Left lobe of liver (tissue), 2 donors: Measurements from ENCODE around the gene KCNQ1. TPM values are rescaled to one million over a fixed set of nuclear protein-coding genes. Genes with fewer than 3 reads are reported as not detected.

Experiments used
- ATAC-seq: fragments of 200-7000 bp; cut with Tn5 transposase; one replicate; pipeline ENCODE4 v1.9.1; 2020; ENCODE audit warnings: mild to moderate bottlenecking, moderate library complexity
- DNase-seq: peaks from one replicate; pipeline ENCODE4 v3.0.0-alpha.2; 2020; ENCODE audit warnings: low spot score
- total RNA-seq: library from RNA; stranded (reverse); gene quantifications from one replicate; pipeline ENCODE4 v1.2.1, GENCODE V29; 2021
- donor health status: DM: no; HTN: no; CAD: no; lungs with moderate emphysema.
- donor health status: DM: no; HTN: yes; CAD: no.

KCNQ1 gene
- total RNA-seq, 1 donor from 2014 or later = 2.1 TPM

GRCh38 chr11:2577031-2577990 is 132.5 kb downstream of the KCNQ1 start:
- ATAC-seq = no peak

GRCh38 chr11:2577991-2578928 is 133.5 kb downstream of the KCNQ1 start:
- no peak for ATAC-seq
- DNase-seq = peak; percentile 44

More at GRCh38 chr11:2577031-2577990, 132.5 kb downstream of the KCNQ1 start:
- DNase-seq = peak; percentile 39

GRCh38 chr11:2578929-2579270 is 134.1 kb downstream of the KCNQ1 start:
- DNase-seq (peak; percentile 38), ATAC-seq (no peak)

DNA sequence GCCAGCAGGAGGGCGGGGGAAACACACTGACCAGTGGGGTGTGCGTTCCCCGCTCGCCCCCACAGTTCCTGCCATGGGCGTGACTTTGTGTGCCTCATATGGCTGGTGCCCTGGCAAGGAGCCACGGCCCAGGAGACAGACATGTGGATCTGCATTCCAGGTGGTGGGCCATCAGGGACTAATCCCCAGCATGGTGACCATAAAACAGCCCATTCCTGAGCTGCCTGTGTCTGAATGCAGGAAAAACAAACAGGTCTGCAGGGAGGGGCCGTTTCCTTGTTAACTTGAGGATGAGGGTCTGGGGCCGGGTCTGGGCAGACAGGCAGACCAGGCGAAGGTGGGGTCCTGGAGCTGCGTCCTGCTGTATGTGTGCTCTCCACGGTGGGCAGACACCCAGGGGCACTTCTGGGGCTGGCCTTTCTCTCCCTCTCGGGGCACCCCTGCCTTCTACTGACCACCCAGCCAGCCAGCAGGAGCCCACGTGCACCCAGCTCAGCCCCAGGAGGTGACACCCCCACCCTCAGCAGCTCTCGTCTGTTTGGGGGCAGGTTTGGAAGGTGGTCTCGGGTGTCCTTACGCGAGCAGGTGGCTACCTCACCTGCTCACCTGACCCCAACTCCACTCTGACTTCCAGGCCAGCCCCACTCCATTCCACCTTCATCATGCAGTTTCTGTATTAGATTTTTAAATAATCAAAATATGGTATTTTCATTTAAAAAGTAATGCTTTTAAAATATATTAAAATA is 134.7 kb downstream of the KCNQ1 start:
- DNase-seq = peak; percentile 42
- no peak for ATAC-seq

DNA sequence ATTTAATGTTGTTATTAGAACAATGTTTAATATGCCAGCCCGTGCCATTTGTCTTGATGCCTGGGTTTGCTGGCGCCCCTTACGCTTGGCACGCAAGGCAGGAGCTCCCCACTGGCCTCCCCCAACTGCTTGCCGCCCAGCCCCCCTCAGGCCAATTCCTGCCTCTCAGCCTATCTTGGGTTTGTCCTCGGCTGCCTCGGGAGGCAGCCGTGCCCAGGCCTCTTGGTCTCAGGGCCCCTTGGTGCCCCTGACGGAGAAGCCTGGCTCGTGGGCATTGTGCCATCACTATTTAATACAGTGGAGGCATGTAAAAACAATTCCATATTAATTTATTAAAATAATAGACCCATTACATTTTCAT is 135.2 kb downstream of the KCNQ1 start:
- DNase-seq (no peak), ATAC-seq (no peak)

DNA sequence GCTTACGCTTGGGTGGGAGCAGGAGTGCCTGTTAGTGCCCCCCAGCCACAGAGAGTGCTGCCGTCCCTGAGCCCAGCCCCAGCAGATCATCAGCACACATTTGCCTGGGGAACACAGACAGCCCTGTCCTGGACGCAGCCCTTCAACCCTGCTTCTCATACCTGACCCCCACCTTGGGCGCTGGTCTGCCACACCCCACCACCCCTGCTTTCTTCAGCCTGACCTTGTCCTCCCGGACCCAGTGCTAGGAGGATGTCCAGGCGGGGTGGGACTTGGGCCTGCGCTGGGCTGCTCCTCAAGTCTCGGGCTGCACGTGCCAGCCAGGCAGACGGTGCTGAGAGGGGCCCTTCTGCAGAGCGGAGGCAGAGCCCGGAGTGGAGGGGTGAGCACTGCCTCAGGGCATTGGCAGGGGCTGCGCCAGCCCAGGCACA is 135.8 kb downstream of the KCNQ1 start:
- ATAC-seq (no peak), DNase-seq (peak; percentile 37)

DNA sequence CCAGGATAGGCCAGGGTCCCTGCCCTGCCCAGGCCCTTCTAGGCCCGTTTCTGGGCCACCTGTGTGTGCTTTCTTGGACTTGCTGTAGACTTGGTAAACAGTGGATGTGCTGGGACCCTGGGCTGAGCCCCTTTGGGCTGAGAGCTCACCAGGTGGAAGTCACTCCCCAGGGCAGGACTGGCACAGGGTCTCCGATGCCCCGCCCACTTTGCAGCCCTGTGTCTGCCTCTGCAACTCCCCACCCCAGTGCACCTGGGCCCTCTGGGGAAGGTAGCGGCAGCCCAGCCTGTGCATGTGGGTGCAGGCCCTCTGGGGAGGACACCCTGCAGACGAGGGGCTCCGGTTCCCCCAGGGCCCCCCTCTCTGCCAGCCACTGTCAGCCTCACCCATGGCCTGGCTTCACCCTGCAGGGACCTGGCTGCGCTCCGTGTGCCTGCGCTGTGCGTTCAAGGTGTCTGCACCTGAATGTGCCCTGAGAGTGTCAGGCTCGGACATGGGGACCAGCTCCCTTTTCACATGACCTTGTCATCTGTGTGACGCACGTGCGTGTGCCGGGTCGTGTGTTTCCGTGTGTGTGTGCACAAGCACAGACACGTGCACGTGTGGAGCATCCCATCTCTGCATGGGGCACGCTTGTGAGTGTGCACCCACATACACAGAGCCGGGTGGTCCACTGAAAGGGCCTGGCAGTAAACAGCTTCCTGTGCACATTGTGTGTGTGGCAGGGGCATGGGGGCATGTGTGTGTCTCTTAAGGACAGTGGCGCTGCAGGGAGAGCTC is 136.5 kb downstream of the KCNQ1 start:
- peak; percentile 44 for DNase-seq
- no peak for ATAC-seq

DNA sequence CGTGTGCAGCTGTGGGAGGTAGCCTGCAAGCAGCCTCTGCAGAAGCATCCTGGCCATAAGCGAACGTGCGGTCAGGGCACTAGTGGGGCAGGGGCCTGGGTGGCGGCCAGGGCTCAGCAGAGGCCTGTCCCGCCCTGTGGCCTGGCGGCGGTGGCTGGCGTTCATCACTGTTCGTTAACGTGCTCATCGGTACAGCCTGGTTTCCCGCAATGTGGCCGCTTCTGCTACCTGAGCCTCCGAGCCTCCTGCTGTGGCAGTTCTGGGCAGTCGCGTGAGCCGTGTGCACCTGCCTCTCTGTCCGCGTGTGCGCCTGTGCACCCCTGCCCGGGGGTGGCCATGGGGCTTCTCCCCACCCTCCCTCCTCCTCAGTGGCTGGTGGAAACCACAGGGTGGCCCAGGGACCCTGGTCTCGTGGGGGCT is 137.1 kb downstream of the KCNQ1 start:
- DNase-seq = peak; percentile 33
- ATAC-seq = no peak

DNA sequence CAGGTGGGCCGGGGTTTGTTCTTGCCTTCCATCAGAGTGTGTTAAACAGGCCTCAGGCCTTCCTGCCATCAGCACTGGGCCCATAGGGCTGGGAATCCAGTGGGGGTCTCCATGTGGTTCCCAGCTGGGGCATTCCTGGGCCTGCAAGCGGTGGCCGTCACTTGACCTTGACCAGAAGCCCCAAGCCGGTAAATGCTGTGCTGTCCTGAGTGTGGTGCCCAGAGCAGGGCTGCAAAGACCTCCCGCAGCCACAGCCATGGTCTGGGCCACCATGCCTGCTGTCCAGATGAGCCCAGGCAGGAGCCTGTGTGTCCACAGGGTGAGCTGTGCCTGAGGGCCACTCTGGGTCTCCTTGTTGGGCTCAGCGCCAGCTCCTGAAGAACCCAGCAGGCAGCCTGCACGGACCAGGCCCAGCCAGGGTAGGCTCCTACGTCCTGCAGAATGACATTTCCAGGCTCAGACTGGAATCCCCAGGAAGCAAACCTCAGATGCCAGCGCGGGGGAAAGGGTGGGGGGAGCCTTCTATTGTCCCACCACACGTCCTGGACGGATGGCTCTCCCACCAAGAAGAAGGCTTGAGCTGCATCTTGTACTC is 137.6 kb downstream of the KCNQ1 start:
- peak; percentile 43 for DNase-seq

DNA sequence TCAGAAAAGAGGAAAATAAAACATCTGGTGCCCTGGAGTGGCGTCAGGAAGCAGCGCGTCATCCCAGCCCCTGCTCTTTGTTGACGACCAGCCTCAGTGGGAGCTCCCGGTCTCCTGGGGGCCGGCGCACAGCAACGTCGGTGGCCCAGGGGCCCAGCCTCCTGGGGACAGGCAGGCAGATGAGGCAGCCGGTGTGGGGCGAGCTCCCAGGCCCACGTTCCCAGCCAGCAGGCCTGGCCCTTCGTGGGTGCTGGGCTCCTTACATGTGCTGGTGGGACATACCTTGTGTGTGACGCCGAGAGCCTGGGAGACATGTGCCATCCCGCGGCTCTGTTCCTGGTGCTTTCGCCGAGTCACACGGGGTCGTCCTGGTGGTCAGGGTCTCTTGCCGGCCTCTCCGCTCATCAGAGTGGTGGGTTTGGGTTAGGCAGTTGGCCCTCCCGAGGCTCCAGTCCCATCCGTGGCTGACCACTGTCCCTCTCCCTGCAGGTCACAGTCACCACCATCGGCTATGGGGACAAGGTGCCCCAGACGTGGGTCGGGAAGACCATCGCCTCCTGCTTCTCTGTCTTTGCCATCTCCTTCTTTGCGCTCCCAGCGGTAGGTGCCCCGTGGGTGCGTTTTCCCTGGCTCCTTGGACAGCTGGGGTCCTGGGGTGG is 138.3 kb downstream of the KCNQ1 start:
- ATAC-seq = no peak
- peak; percentile 34 for DNase-seq

More for the DNA sequence above, 137.6 kb downstream of the KCNQ1 start:
- no peak for ATAC-seq

DNA sequence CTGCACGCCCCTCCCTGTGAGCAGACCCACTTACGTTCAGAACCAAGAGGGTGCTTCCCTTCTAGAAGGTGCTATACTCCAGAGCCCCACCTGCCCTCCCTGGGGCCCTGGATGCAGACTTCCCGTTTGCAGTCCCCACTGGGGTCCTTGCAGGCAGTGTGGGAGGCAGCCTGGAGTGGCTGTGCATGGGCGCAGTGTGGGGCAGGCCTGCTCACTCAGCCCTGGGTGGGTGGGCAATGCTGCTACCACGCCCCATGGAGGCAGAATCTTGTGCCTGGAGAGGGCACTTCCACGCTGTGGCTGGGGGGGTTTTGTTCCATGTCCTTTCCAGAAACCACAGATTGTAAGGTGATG is 138.8 kb downstream of the KCNQ1 start:
- ATAC-seq (no peak), DNase-seq (peak; percentile 29)

- no peak for ATAC-seq
- no peak for DNase-seq
These were observed 139.6 kb downstream of the KCNQ1 start for GRCh38 chr11:2584434-2584811.

DNA sequence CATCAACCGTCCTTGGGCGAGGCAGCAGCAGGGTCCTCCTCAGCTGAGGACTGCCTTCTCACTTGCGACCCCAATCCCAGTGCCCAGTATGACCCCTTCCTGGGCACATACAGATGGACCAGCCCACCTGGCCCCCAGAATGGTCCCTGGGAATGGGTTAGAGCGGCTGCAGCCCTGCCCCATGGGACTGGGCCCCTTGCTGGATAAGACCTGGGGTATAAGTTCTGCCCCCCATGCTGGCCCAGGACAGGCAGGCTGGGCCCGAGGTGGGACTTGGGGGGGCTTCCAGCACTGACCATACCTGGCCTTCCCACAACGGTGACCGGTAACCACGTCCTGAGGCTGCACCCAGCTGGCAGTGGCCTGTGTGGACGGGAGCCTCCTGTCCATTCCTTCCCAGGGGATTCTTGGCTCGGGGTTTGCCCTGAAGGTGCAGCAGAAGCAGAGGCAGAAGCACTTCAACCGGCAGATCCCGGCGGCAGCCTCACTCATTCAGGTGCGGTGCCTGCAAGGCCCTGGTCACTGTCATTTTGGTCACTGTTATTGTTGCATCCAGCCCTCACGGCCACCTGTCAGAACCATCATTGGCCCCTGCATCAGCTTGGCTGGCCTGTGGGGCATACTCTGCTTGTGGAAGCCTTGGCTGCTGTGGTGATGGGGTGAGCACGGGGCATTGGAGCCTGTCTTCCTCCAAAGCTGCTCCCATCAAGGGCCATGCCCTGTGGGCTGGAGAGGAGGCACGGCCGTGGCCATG is 140.2 kb downstream of the KCNQ1 start:
- peak; percentile 40 for DNase-seq
- ATAC-seq = no peak

GRCh38 chr11:2585566-2586086 is 140.8 kb downstream of the KCNQ1 start:
- no peak for ATAC-seq

GRCh38 chr11:2586087-2586792 is 141.4 kb downstream of the KCNQ1 start:
- DNase-seq (no peak), ATAC-seq (no peak)

More at GRCh38 chr11:2585566-2586086, 140.8 kb downstream of the KCNQ1 start:
- no peak for DNase-seq

DNA sequence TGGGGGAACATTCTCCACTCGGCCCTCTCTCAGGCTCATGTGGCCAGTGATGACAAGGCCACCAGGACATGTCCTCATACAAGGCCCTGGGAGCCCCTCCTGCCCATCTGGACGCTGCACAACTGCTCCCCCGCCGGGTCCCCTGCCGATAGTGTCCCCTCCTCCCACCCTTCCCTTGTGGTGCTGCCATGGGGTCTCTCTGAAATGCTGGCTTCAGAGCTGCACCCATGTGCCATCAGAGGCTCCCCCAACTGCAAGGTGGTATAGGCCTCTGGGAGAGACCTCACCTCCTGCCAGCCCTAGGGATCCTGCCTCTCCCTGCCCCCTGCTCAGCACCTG is 142.0 kb downstream of the KCNQ1 start:
- DNase-seq (no peak), ATAC-seq (no peak)

DNA sequence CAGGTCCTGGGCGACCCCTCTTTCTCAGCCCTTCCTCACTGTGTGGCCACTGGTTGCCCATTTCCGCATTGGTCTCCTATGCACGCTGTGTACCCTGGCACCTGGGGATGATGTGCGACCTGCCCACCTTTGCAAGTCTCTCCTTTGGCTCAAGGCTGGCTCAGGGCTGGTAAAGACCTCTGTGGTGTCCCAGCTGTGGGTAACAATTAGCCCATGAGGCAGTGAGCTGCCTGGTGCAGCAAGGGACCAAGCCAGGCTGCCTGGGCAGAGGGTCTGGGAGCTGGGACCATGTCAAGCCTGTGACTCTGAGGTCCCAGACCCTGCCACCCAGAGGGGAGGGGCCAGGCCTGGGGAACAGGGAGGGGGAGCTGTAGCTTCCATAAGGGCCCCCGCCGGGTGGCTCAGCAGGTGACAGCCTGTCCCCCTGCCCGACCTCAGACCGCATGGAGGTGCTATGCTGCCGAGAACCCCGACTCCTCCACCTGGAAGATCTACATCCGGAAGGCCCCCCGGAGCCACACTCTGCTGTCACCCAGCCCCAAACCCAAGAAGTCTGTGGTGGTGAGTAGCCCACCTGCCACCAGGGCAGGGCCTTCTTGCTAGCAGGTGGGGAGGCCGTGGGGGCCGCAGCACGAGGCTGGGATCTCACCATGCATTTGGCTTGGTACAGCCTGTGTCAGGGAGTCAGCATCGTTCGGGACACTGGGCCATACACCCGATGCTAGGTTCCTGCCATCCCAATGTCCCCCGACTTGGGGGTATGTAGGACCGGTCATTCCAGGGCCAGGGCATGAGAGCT is 142.5 kb downstream of the KCNQ1 start:
- DNase-seq (no peak), ATAC-seq (no peak)
